ENCODE results near the gene TMEM167B. TPM values are rescaled to one million over a fixed set of nuclear protein-coding genes. Genes with fewer than 3 reads are reported as not detected.

Gene TMEM167B
- total RNA-seq (2021; ENCODE audit: unreplicated experiment) (18.1 TPM), Bru-seq, nascent RNA (percentile 70 among the genes with signal in this experiment), BruChase-seq, experiment 1, labeled RNA remaining after a 2-hour chase (percentile 91 among the genes with signal in this experiment), BruChase-seq, experiment 2, labeled RNA remaining after a 6-hour chase (percentile 92 among the genes with signal in this experiment)
- 11.3 TPM for polyA plus RNA-seq (2012; ENCODE audit: insufficient read length)
- long read RNA-seq, transcript TMEM167B-201 (3 exons, 3,730 nt) = major isoform, 12 of 17 reads
- long read RNA-seq, partial matches to known transcripts = 0 of 17 reads
- long read RNA-seq, other reads (novel, unspliced or antisense) = 4 of 17 reads

- ATAC-seq (peak; percentile 93), DNase-seq (ENCODE audit: low read depth, low spot score) (peak; percentile 85)
- peak within 1 kb of the TSS; percentile 61 to 90 for H3K4me3 ChIP-seq (ENCODE audit: low read depth in 2 of 2, low read length in 2 of 2)
- peak within 1 kb of the TSS; percentile 95 for H3K27ac ChIP-seq (ENCODE audit: low read length)
- in situ Hi-C loops (cut with HindIII; ENCODE audit: low pct_unique_long_range_greater_than_20kb, low sequenced_read_pairs) = no loop called here
- peaks cover 8% of the 10 kb centered on the region for H3K36me3 ChIP-seq (ENCODE audit: control insufficient read depth, insufficient read depth, low read length)
- CTCF ChIA-PET = interaction anchor here (1.2 kb wide), 1 partner anchor 10 kb away, joined by 12 read pairs; no protein-coding TSS in a partner anchor
- TSS peak; percentile 95 for BruUV-seq (replicated peaks)
- POLR2A ChIA-PET = interaction anchor here (0.7 kb wide), 1 partner anchor 1004 kb away, joined by 6 read pairs; no protein-coding TSS in a partner anchor
- peaks cover 19% of the 10 kb centered on the region for H3K4me1 ChIP-seq (ENCODE audit: control insufficient read depth, insufficient read depth, low read length)
- no peaks in the 10 kb centered on the region for H3K9me3 ChIP-seq (ENCODE audit: control insufficient read depth, insufficient read depth, low read depth, low read length)
- peak; percentile 87; the same call in 1 of the 2 replicates for TF ChIP-seq SIN3A (IDR thresholded peaks at IDR 0.05; ENCODE audit: borderline replicate concordance, insufficient read depth, low read depth, low read length)
- no peak for TF ChIP-seq TCF7L2 (IDR thresholded peaks at IDR 0.05; ENCODE audit: low read depth, low read length)
- TF ChIP-seq POLR2AphosphoS5 (IDR thresholded peaks at IDR 0.05; ENCODE audit: low read depth, low read length) = peak; percentile 47
- intact Hi-C loops (cut with micrococcal nuclease; ENCODE audit: unreplicated experiment) = loop anchor here (5.0 kb wide), 1 partner anchor 107 kb away; no protein-coding TSS in a partner anchor
- no peaks in the 10 kb centered on the region for H3K27me3 ChIP-seq (ENCODE audit: control insufficient read depth, insufficient read depth, low read length)
Observed at GRCh38 chr1:109090196-109091077, at the start of gene TMEM167B. TMEM167B (plus strand) TSS chr1:109090764; CDS start chr1:109090873, 109 bp downstream.

- no peak for TF ChIP-seq TCF7L2 (IDR thresholded peaks at IDR 0.05; ENCODE audit: low read depth, low read length)
- TF ChIP-seq POLR2AphosphoS5 (IDR thresholded peaks at IDR 0.05; ENCODE audit: low read depth, low read length) = no peak
- TF ChIP-seq SIN3A (IDR thresholded peaks at IDR 0.05; ENCODE audit: borderline replicate concordance, insufficient read depth, low read depth, low read length) = no peak
- TF ChIP-seq CTCF (IDR thresholded peaks at IDR 0.05) = no peak
- TF ChIP-seq REST (IDR thresholded peaks at IDR 0.05; ENCODE audit: insufficient read depth in 1 of 2, low read depth in 2 of 2, low read length in 1 of 2) = no peak
- CTCF ChIA-PET = interaction anchor here (0.6 kb wide), 1 partner anchor 198 kb away, joined by 5 read pairs; no protein-coding TSS in a partner anchor
- H3K9me3 ChIP-seq (ENCODE audit: control insufficient read depth, insufficient read depth, low read depth, low read length) = no peaks in the 10 kb centered on the region
- H3K36me3 ChIP-seq (ENCODE audit: control insufficient read depth, insufficient read depth, low read length) = no peaks in the 10 kb centered on the region; the same call in 1 of the 2 replicates
- POLR2A ChIA-PET = interaction anchor here (0.6 kb wide), 1 partner anchor 172 kb away, joined by 5 read pairs; no protein-coding TSS in a partner anchor
- H3K4me1 ChIP-seq (ENCODE audit: control insufficient read depth, insufficient read depth, low read length) = no peaks in the 10 kb centered on the region
- H3K4me3 ChIP-seq (ENCODE audit: low read depth in 2 of 2, low read length in 2 of 2) = peak overlapping the region; percentile 86 to 87
- peak overlapping the region; percentile 69 for H3K27ac ChIP-seq (ENCODE audit: low read length)
- intact Hi-C loops (cut with micrococcal nuclease; ENCODE audit: unreplicated experiment) = no loop called here
- in situ Hi-C loops (cut with HindIII; ENCODE audit: low pct_unique_long_range_greater_than_20kb, low sequenced_read_pairs) = no loop called here
- DNase-seq (ENCODE audit: low read depth, low spot score) (no peak), ATAC-seq (peak; percentile 49)
- H3K27me3 ChIP-seq (ENCODE audit: control insufficient read depth, insufficient read depth, low read length) = no peaks in the 10 kb centered on the region
- no TSS peak for BruUV-seq (replicated peaks)
Observed at GRCh38 chr1:109040989-109041620, 49.5 kb upstream of the TMEM167B start.
